GM23338 (cell line): ENCODE measurements around the gene PLSCR4. TPM values are rescaled to one million over a fixed set of nuclear protein-coding genes. Genes with fewer than 3 reads are reported as not detected.

Source experiments
- ATAC-seq: fragments of 200-7000 bp; cut with Tn5 transposase; 3 replicates; pipeline ENCODE4 v1.9.1; 2020
- DNase-seq: peaks from one replicate; pipeline ENCODE4 v3.0.0-alpha.2; 2015; ENCODE audit warnings: low spot score
- H2AFZ ChIP-seq: fragments of 200-600 bp; sonication (generic); 2 replicates; pipeline ENCODE4 v1.8.0; 2016; ENCODE audit warnings: antibody characterized with exemption, mild to moderate bottlenecking, moderate library complexity
- H3F3A ChIP-seq: fragments of 200-600 bp; sonication (generic); replicated peaks from 2 replicates; pipeline ENCODE4 v1.8.0; 2017; ENCODE audit warnings: antibody characterized with exemption, mixed run types, low read depth
- H3K27ac ChIP-seq: fragments of 200-600 bp; sonication (generic); 2 replicates; pipeline ENCODE4 v1.6.1; 2016; ENCODE audit warnings: low read depth
- H3K27me3 ChIP-seq: fragments of 200-600 bp; sonication (generic); 2 replicates; pipeline ENCODE4 v1.8.0; 2016; ENCODE audit warnings: mild to moderate bottlenecking, mixed run types, moderate library complexity; ENCODE audit not compliant: insufficient read depth
- H3K36me3 ChIP-seq: fragments of 200-600 bp; sonication (generic); 2 replicates; pipeline ENCODE4 v1.8.0; 2016; ENCODE audit warnings: mild to moderate bottlenecking; ENCODE audit not compliant: insufficient read depth
- H3K4me1 ChIP-seq: fragments of 200-600 bp; sonication (generic); 2 replicates; pipeline ENCODE4 v1.8.0; 2016; ENCODE audit warnings: mild to moderate bottlenecking, moderate library complexity; ENCODE audit not compliant: insufficient read depth
- H3K4me2 ChIP-seq: fragments of 200-600 bp; sonication (generic); 2 replicates; pipeline ENCODE4 v1.7.1; 2017; ENCODE audit warnings: mixed run types
- H3K4me3 ChIP-seq: fragments of 200-600 bp; sonication (generic); 2 replicates; pipeline ENCODE4 v1.6.1; 2016; ENCODE audit warnings: mixed run types
- H3K79me2 ChIP-seq: fragments of 200-600 bp; sonication (generic); replicated peaks from 2 replicates; pipeline ENCODE4 v1.8.0; 2017; ENCODE audit warnings: mild to moderate bottlenecking; ENCODE audit not compliant: insufficient read depth
- H3K9me2 ChIP-seq: fragments of 200-600 bp; sonication (generic); 2 replicates; pipeline ENCODE4 v1.8.0; 2017; ENCODE audit not compliant: insufficient read depth
- H4K20me1 ChIP-seq: fragments of 200-600 bp; sonication (generic); replicated peaks from 2 replicates; pipeline ENCODE4 v1.8.0; 2017; ENCODE audit warnings: mild to moderate bottlenecking; ENCODE audit not compliant: insufficient read depth
- H3K27ac Mint-ChIP-seq: 2 replicates; pipeline ENCODE4 v1.8.0; 2020; ENCODE audit warnings: inconsistent platforms, mild to moderate bottlenecking, moderate library complexity, mixed read lengths
- H3K27me3 Mint-ChIP-seq: 3 replicates; pipeline ENCODE4 v1.8.0; 2022; ENCODE audit warnings: low read depth, mild to moderate bottlenecking, moderate library complexity, mixed read lengths, inconsistent platforms; ENCODE audit not compliant: insufficient read depth, poor library complexity
- H3K36me3 Mint-ChIP-seq: 3 replicates; pipeline ENCODE4 v1.8.0; 2021; ENCODE audit warnings: low read depth, mild to moderate bottlenecking, inconsistent platforms, moderate library complexity, mixed read lengths
- H3K4me1 Mint-ChIP-seq: 3 replicates; pipeline ENCODE4 v1.8.0; 2020; ENCODE audit warnings: mild to moderate bottlenecking, inconsistent platforms, mixed read lengths
- H3K4me3 Mint-ChIP-seq: 3 replicates; pipeline ENCODE4 v1.8.0; 2021; ENCODE audit warnings: moderate library complexity, mild to moderate bottlenecking, inconsistent platforms, mixed read lengths
- H3K9me3 Mint-ChIP-seq: 3 replicates; pipeline ENCODE4 v1.8.0; 2020; ENCODE audit warnings: moderate library complexity, mild to moderate bottlenecking, inconsistent platforms, mixed read lengths
- CREB1 ChIP-seq: fragments of 250-450 bp; sonication (Bioruptor Pico); IDR thresholded peaks from 2 replicates; pipeline ENCODE4 v1.5.0; 2020; ENCODE audit warnings: low read depth, mild to moderate bottlenecking, moderate library complexity
- CTCF ChIP-seq, 2 experiments: fragments of 200-600 bp in 1 of 2; sonication (generic) in 1 of 2; conservative IDR thresholded peaks; 2 replicates each; pipeline versions ENCODE4 v1.5.1 to v1.6.1; 2016 to 2017; ENCODE audit warnings: antibody characterized with exemption in 2 of 2, low read depth in 2 of 2, mild to moderate bottlenecking in 2 of 2, moderate library complexity in 1 of 2
- ETS1 ChIP-seq: IDR thresholded peaks from 2 replicates; pipeline ENCODE4 v1.6.1; 2016; ENCODE audit warnings: antibody characterized with exemption
- EZH2 ChIP-seq: fragments of 200-600 bp; sonication (generic); IDR thresholded peaks from one replicate; pipeline ENCODE4 v1.8.0; 2017; ENCODE audit warnings: antibody characterized with exemption, mild to moderate bottlenecking, low read depth; ENCODE audit not compliant: unreplicated experiment
- JUNB ChIP-seq: IDR thresholded peaks from one replicate; pipeline ENCODE4 v1.6.1; 2016; ENCODE audit warnings: antibody characterized with exemption; ENCODE audit not compliant: unreplicated experiment
- NANOG ChIP-seq: IDR thresholded peaks from 2 replicates; pipeline ENCODE4 v1.6.1; 2016; ENCODE audit warnings: antibody characterized with exemption, borderline replicate concordance
- POLR2AphosphoS5 ChIP-seq: IDR thresholded peaks from 2 replicates; pipeline ENCODE4 v1.6.1; 2016; ENCODE audit warnings: antibody characterized with exemption, low read depth
- REST ChIP-seq: IDR thresholded peaks from one replicate; pipeline ENCODE4 v1.6.1; 2018; ENCODE audit warnings: antibody characterized with exemption; ENCODE audit not compliant: unreplicated experiment
- STAT1 ChIP-seq: IDR thresholded peaks from one replicate; pipeline ENCODE4 v1.6.1; 2016; ENCODE audit warnings: antibody characterized with exemption; ENCODE audit not compliant: unreplicated experiment
- ZNF114 ChIP-seq: fragments of 250-450 bp; sonication (Bioruptor Pico); IDR thresholded peaks from 2 replicates; pipeline ENCODE4 v1.5.0; 2020; ENCODE audit warnings: mild to moderate bottlenecking, moderate library complexity
- polyA plus RNA-seq: library from polyadenylated mRNA; unstranded; fragments of >200 nt; fragmentation: Nextera tagmentation; extraction: Ambion mirVana; gene quantifications from 2 replicates; pipeline ENCODE4 v1.2.1, GENCODE V29; 2016
- total RNA-seq: library from RNA; depleted of rRNA; stranded (reverse); fragments of >200 nt; shearing (Covaris generic); gene quantifications from 2 replicates; pipeline ENCODE4 v1.2.3, GENCODE V29; 2014

Gene PLSCR4
- total and polyA plus RNA-seq, 2 experiments from 2014 or later: 1.4 to 5.2 TPM

GRCh38 chr3:146275476-146275875, 24.6 kb upstream of the PLSCR4 start (continued):
- TF ChIP-seq CTCF (conservative IDR thresholded peaks at IDR 0.05; ENCODE audit: low read depth in 2 of 2): no peak
- no peak for TF ChIP-seq EZH2
- TF ChIP-seq NANOG: no peak

- Histone ChIP-seq H3K4me2 (no peak overlapping the region), H3K36me3 (no peaks in the 10 kb centered on the region), H2AFZ (no peak overlapping the region), H3F3A (no peaks in the 10 kb centered on the region), H3K4me1 (peaks cover 8% of the 10 kb centered on the region; the same call in 1 of the 2 replicates), H3K79me2 (no peaks in the 10 kb centered on the region), H3K27me3 (no peaks in the 10 kb centered on the region), H3K27ac (no peak overlapping the region), H4K20me1 (no peaks in the 10 kb centered on the region), H3K9me2 (no peaks in the 10 kb centered on the region), H3K4me3 (no peak overlapping the region)
- H3K9me3 Mint-ChIP-seq: no peaks in the 10 kb centered on the region
- H3K4me3 Mint-ChIP-seq: no peak overlapping the region
- no peak for DNase-seq
- no peaks in the 10 kb centered on the region for H3K27me3 Mint-ChIP-seq
- ATAC-seq: no peak
- H3K4me1 Mint-ChIP-seq: peaks cover 7% of the 10 kb centered on the region
- no peak overlapping the region for H3K27ac Mint-ChIP-seq
- no peaks in the 10 kb centered on the region for H3K36me3 Mint-ChIP-seq
- TF ChIP-seq POLR2AphosphoS5 (no peak), REST (no peak), CTCF (conservative IDR thresholded peaks at IDR 0.05; ENCODE audit: low read depth in 2 of 2) (no peak), ZNF114 (CRISPR knock-in tag) (no peak), STAT1 (no peak), CREB1 (CRISPR knock-in tag) (no peak), JUNB (no peak), ETS1 (no peak), EZH2 (no peak), NANOG (no peak)
These were observed 23.9 kb upstream of the PLSCR4 start for GRCh38 chr3:146274833-146275232.
